Loucy (cell line): ENCODE results near the gene SERPINB12.

Experiments
- H2AFZ ChIP-seq: fragments of 200-600 bp; sonication (generic); 2 replicates; pipeline ENCODE4 v1.6.0; 2016; ENCODE audit warnings: antibody characterized with exemption, mild to moderate bottlenecking, low read length, moderate library complexity
- H3F3A ChIP-seq: fragments of 200-600 bp; 2 replicates; pipeline ENCODE4 v1.6.0; 2016; ENCODE audit warnings: antibody characterized with exemption, low read depth, mild to moderate bottlenecking
- H3K27me3 ChIP-seq: fragments of 200-600 bp; sonication (generic); 2 replicates; pipeline ENCODE4 v1.6.1; 2014; ENCODE audit warnings: low read length, mild to moderate bottlenecking; ENCODE audit not compliant: insufficient read depth, poor library complexity, severe bottlenecking
- H3K36me3 ChIP-seq: fragments of 200-600 bp; sonication (generic); 2 replicates; pipeline ENCODE4 v1.6.1; 2016; ENCODE audit warnings: low read length; ENCODE audit not compliant: insufficient read depth
- H3K4me1 ChIP-seq: fragments of 200-600 bp; sonication (generic); 2 replicates; pipeline ENCODE4 v1.5.1; 2014; ENCODE audit warnings: low read length, mild to moderate bottlenecking; ENCODE audit not compliant: insufficient read depth, poor library complexity, severe bottlenecking
- H3K4me2 ChIP-seq: fragments of 200-600 bp; sonication (generic); 2 replicates; pipeline ENCODE4 v1.6.0; 2014; ENCODE audit warnings: antibody characterized with exemption, low read length, low read depth, mild to moderate bottlenecking; ENCODE audit not compliant: poor library complexity, severe bottlenecking
- H3K4me3 ChIP-seq: fragments of 200-600 bp; sonication (generic); 2 replicates; pipeline ENCODE4 v1.5.1; 2014; ENCODE audit warnings: low read length, mild to moderate bottlenecking, mixed read lengths; ENCODE audit not compliant: poor library complexity, severe bottlenecking
- H3K79me2 ChIP-seq: fragments of 200-600 bp; sonication (generic); 2 replicates; pipeline ENCODE4 v1.6.1; 2014; ENCODE audit warnings: low read length; ENCODE audit not compliant: insufficient read depth
- H3K9ac ChIP-seq: fragments of 200-600 bp; sonication (generic); 2 replicates; pipeline ENCODE4 v1.6.0; 2014; ENCODE audit warnings: mild to moderate bottlenecking, low read depth, low read length, moderate library complexity; ENCODE audit not compliant: poor library complexity, severe bottlenecking
- H3K9me2 ChIP-seq: fragments of 200-600 bp; sonication (generic); replicated peaks from 2 replicates; pipeline ENCODE4 v1.6.1; 2016; ENCODE audit warnings: low read depth, low read length, mixed read lengths
- H3K9me3 ChIP-seq: fragments of 200-600 bp; sonication (generic); 2 replicates; pipeline ENCODE4 v1.6.1; 2014; ENCODE audit warnings: mild to moderate bottlenecking, antibody characterized with exemption, low read length, low read depth; ENCODE audit not compliant: insufficient read depth
- H4K20me1 ChIP-seq: fragments of 200-600 bp; sonication (generic); 2 replicates; pipeline ENCODE4 v1.6.0; 2014; ENCODE audit warnings: antibody characterized with exemption, low read length, mild to moderate bottlenecking; ENCODE audit not compliant: insufficient read depth, poor library complexity, severe bottlenecking
- CTCF ChIP-seq: fragments of 200-600 bp; sonication (generic); conservative IDR thresholded peaks from 2 replicates; pipeline ENCODE4 v1.5.1; 2014; ENCODE audit warnings: mild to moderate bottlenecking, antibody characterized with exemption, low read length
- EZH2phosphoT487 ChIP-seq: fragments of 200-600 bp; IDR thresholded peaks from 2 replicates; pipeline ENCODE4 v1.6.1; 2018; ENCODE audit warnings: antibody characterized with exemption, mild to moderate bottlenecking, moderate library complexity, borderline replicate concordance

SERPINB12 gene

DNA sequence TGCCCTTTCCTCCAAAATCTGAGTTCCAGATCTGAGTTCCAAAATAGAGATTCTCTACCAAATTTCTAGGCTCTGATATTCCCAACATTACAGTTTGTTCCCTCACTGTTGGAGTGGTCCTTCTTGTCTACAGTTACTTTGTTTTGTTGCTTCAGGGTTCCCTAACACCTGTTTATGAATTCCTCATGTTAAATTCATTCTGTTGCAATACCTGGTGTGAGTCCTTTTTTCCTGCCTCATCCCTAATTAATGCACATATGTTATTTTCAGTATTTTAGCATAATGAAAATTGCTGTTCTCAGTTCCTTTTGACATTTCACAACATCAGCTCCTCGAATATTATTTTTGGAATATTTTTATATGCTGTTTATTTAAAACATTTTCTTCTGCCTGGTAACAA is 61.2 kb downstream of the SERPINB12 start:
- H3K36me3 ChIP-seq: no peaks in the 10 kb centered on the region
- no peaks in the 10 kb centered on the region for H3K27me3 ChIP-seq
- no peaks in the 10 kb centered on the region for H3K4me1 ChIP-seq
- no peaks in the 10 kb centered on the region for H4K20me1 ChIP-seq
- H3F3A ChIP-seq: no peaks in the 10 kb centered on the region
- no peak overlapping the region for H3K4me2 ChIP-seq
- no peak for TF ChIP-seq EZH2phosphoT487
- no peak for TF ChIP-seq CTCF
- H3K9me2 ChIP-seq: no peaks in the 10 kb centered on the region
- H3K9ac ChIP-seq: no peak overlapping the region
- no peak overlapping the region for H2AFZ ChIP-seq
- no peaks in the 10 kb centered on the region for H3K79me2 ChIP-seq
- H3K9me3 ChIP-seq: no peaks in the 10 kb centered on the region
- no peak overlapping the region for H3K4me3 ChIP-seq

DNA sequence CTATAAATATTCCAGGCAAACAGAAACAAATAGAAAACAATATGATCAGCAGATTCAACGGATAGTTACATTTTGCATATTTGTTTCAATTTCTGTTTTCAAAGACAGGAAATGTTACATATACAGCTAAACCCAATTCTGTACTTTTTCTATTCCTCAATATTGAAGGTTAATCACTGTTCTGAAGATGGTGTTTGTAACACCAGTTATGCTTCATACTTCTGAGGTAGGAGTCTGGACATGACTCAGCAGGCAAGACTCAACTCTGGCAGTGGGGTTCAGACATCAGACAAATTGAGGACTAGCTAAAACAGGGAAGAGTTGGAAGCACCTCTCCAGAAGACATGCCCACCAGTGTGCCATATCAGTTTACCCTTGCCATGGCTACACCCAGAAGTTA is 61.6 kb downstream of the SERPINB12 start:
- Histone ChIP-seq H2AFZ (no peak overlapping the region), H3K9me2 (no peaks in the 10 kb centered on the region), H3K27me3 (no peaks in the 10 kb centered on the region), H3K9ac (no peak overlapping the region), H3F3A (no peaks in the 10 kb centered on the region), H3K9me3 (no peaks in the 10 kb centered on the region), H3K4me2 (no peak overlapping the region), H4K20me1 (no peaks in the 10 kb centered on the region), H3K36me3 (no peaks in the 10 kb centered on the region), H3K4me1 (no peaks in the 10 kb centered on the region), H3K4me3 (no peak overlapping the region), H3K79me2 (no peaks in the 10 kb centered on the region)
- TF ChIP-seq CTCF (no peak), EZH2phosphoT487 (no peak)

DNA sequence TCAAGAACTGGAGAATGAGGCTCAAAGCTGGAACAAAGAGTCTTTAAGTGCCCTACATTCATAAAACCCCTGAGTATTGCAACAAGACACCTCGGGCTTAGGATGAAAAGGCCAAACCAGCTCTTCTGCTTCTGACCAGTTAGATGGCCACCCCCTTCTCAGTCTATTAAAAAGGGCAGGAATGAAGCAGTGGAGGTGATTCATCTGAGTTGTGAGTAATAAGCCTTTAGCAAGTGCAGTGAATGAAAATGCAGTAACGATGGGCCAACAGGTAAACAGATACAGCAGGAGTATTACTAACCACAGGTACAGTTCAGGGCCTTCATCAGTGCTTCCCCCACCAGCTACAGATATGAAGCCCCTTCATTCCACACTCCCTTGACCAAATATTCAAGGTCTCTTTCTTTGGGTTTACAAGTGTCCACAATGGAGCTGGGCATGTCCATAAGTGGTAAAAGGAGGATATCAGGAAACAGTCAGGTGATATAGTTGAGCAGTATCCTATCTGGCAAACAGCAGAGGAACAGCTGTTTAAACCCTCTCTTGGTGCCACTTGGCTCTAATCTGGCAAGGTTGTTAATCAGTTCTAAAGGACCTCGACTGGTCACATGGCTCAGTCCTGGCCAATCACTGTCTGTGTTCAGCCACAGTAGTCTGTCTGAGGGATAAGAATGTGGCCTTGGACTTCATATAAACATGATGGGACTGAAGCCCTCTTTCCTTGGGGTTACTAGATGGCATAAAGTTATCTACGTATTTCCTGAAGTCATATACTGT is 62.8 kb downstream of the SERPINB12 start:
- H2AFZ ChIP-seq: no peak overlapping the region
- H3K9ac ChIP-seq: no peak overlapping the region
- H4K20me1 ChIP-seq: no peaks in the 10 kb centered on the region
- no peaks in the 10 kb centered on the region for H3K27me3 ChIP-seq
- no peak for TF ChIP-seq EZH2phosphoT487
- TF ChIP-seq CTCF: no peak
- H3K4me3 ChIP-seq: no peak overlapping the region
- H3K9me2 ChIP-seq: no peaks in the 10 kb centered on the region
- H3K4me1 ChIP-seq: no peaks in the 10 kb centered on the region
- H3K79me2 ChIP-seq: no peaks in the 10 kb centered on the region
- H3K36me3 ChIP-seq: no peaks in the 10 kb centered on the region
- H3K9me3 ChIP-seq: no peaks in the 10 kb centered on the region
- no peak overlapping the region for H3K4me2 ChIP-seq
- H3F3A ChIP-seq: no peaks in the 10 kb centered on the region
